NT2/D1 (cell line): Measurements from ENCODE around the gene ERMARD.

ENCODE experiments used
- SUZ12 ChIP-seq: IDR thresholded peaks from 2 replicates; pipeline ENCODE4 v1.6.1; 2011; ENCODE audit not compliant: insufficient read length, insufficient read depth; ENCODE audit errors: extremely low read depth
- YY1 ChIP-seq: IDR thresholded peaks from 2 replicates; pipeline ENCODE4 v1.6.1; 2011; ENCODE audit not compliant: insufficient read length, insufficient read depth
- ZNF274 ChIP-seq: IDR thresholded peaks from 2 replicates; pipeline ENCODE4 v1.6.1; 2011; ENCODE audit warnings: mild to moderate bottlenecking, low read depth, low read length

DNA sequence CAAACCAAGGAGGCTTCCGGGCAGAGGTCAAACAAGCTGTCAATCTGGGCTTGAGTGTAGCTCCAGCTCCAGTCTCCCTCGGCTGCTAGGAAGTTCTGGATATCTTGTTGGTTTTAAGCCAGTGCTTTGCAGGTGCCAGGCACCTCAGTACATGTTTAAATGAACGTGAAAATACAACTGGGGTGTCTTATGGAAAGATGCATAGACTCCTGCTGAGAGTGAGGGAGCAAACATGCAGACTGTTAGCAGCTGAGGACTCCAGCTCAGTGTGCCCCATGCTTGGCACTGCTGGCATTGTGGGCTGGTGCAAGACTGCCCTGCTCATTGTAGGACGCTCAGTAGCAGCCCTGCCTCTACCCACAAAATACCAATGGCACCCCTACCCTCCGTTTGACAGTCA is 28.5 kb downstream of the ERMARD start:
- TF ChIP-seq SUZ12: no peak
- TF ChIP-seq ZNF274: no peak
- TF ChIP-seq YY1: no peak
